Parathyroid adenoma (tissue), 2 donors: ENCODE measurements around the gene PAGE2.
"Not testable (repeated sequence)": the region's sequence is repeated elsewhere in the genome, so short reads cannot be mapped to it uniquely, and the experiment has no call there.

Source experiments
- H2AFZ ChIP-seq: fragments of 300-600 bp; sonication (generic); one replicate; pipeline ENCODE4 v1.7.0; 2017; ENCODE audit warnings: antibody characterized with exemption, mild to moderate bottlenecking
- H3K27ac ChIP-seq: fragments of 300-600 bp; sonication (generic); one replicate; pipeline ENCODE4 v1.7.0; 2017
- H3K27me3 ChIP-seq: fragments of 300-600 bp; sonication (generic); one replicate; pipeline ENCODE4 v1.7.0; 2017; ENCODE audit warnings: low read length; ENCODE audit not compliant: control insufficient read depth, insufficient read depth
- H3K36me3 ChIP-seq: fragments of 300-600 bp; sonication (generic); one replicate; pipeline ENCODE4 v1.7.0; 2017; ENCODE audit warnings: low read length; ENCODE audit not compliant: control insufficient read depth, insufficient read depth
- H3K4me1 ChIP-seq: fragments of 300-600 bp; sonication (generic); one replicate; pipeline ENCODE4 v1.7.0; 2017; ENCODE audit warnings: control low read depth
- H3K4me2 ChIP-seq: fragments of 300-600 bp; sonication (generic); one replicate; pipeline ENCODE4 v1.7.0; 2017; ENCODE audit warnings: low read length
- H3K4me3 ChIP-seq: fragments of 300-600 bp; sonication (generic); one replicate; pipeline ENCODE4 v1.7.0; 2017; ENCODE audit warnings: low read depth, low read length
- H3K79me2 ChIP-seq: fragments of 300-600 bp; sonication (generic); one replicate; pipeline ENCODE4 v1.7.0; 2017; ENCODE audit warnings: control low read depth
- H3K9ac ChIP-seq: fragments of 300-600 bp; sonication (generic); one replicate; pipeline ENCODE4 v1.7.0; 2017; ENCODE audit warnings: mild to moderate bottlenecking
- H3K9me3 ChIP-seq: fragments of 300-600 bp; sonication (generic); one replicate; pipeline ENCODE4 v1.7.0; 2017; ENCODE audit warnings: low read length; ENCODE audit not compliant: control insufficient read depth
- CTCF ChIP-seq: fragments of 300-600 bp; sonication (generic); IDR thresholded peaks from one replicate; pipeline ENCODE4 v1.7.0; 2017; ENCODE audit warnings: antibody characterized with exemption, mild to moderate bottlenecking
- donor health status: primary hyperparathyroidism.

Gene PAGE2

GRCh38 chrX:55057675-55058249 is 31.1 kb upstream of the PAGE2 start:
- H3K27me3 ChIP-seq = no peaks in the 10 kb centered on the region
- peak overlapping the region; percentile 45 for H3K4me2 ChIP-seq
- H3K4me1 ChIP-seq = no peaks in the 10 kb centered on the region
- no peaks in the 10 kb centered on the region for H3K36me3 ChIP-seq
- TF ChIP-seq CTCF = peak; percentile 73
- peak overlapping the region; percentile 54 for H2AFZ ChIP-seq
- peak overlapping the region; percentile 14 for H3K4me3 ChIP-seq
- no peaks in the 10 kb centered on the region for H3K79me2 ChIP-seq
- no peak overlapping the region for H3K9ac ChIP-seq
- no peak overlapping the region for H3K27ac ChIP-seq
- H3K9me3 ChIP-seq = no peaks in the 10 kb centered on the region

- not testable (repeated sequence) for H3K9me3 ChIP-seq, H3K4me3 ChIP-seq, H3K36me3 ChIP-seq, H3K79me2 ChIP-seq, H3K4me1 ChIP-seq, H3K9ac ChIP-seq, H3K4me2 ChIP-seq, H2AFZ ChIP-seq, H3K27me3 ChIP-seq, H3K27ac ChIP-seq
Measured at GRCh38 chrX:55067180-55067579, 21.6 kb upstream of the PAGE2 start.

- Histone ChIP-seq H3K9ac (no peak overlapping the region), H2AFZ (no peak overlapping the region), H3K79me2 (no peaks in the 10 kb centered on the region), H3K27me3 (no peaks in the 10 kb centered on the region), H3K9me3 (no peaks in the 10 kb centered on the region), H3K4me1 (no peaks in the 10 kb centered on the region), H3K4me3 (no peak overlapping the region), H3K36me3 (no peaks in the 10 kb centered on the region), H3K27ac (no peak overlapping the region), H3K4me2 (no peak overlapping the region)
- no peak for TF ChIP-seq CTCF
Measured at GRCh38 chrX:55072286-55072685, 16.5 kb upstream of the PAGE2 start.

- H3K27me3 ChIP-seq = no peaks in the 10 kb centered on the region
- H2AFZ ChIP-seq = no peak within 1 kb of the TSS
- no peak within 1 kb of the TSS for H3K27ac ChIP-seq
- no peak within 1 kb of the TSS for H3K4me2 ChIP-seq
- H3K79me2 ChIP-seq = no peaks in the 10 kb centered on the region
- H3K4me3 ChIP-seq = no peak within 1 kb of the TSS
- no peak within 1 kb of the TSS for H3K9ac ChIP-seq
- TF ChIP-seq CTCF = no peak
- H3K36me3 ChIP-seq = no peaks in the 10 kb centered on the region
- no peaks in the 10 kb centered on the region for H3K4me1 ChIP-seq
- H3K9me3 ChIP-seq = no peaks in the 10 kb centered on the region
Measured at GRCh38 chrX:55074851-55075467, 13.9 kb upstream of the PAGE2 start, which contains the start of gene PAGE2B. Gene PAGE2B, plus strand, starts transcription at chrX:55075030. Its CDS starts 1,012 bp downstream, at chrX:55076042.

- H3K27ac ChIP-seq = no peak overlapping the region
- no peak overlapping the region for H3K4me3 ChIP-seq
- no peaks in the 10 kb centered on the region for H3K36me3 ChIP-seq
- no peaks in the 10 kb centered on the region for H3K79me2 ChIP-seq
- H3K4me2 ChIP-seq = no peak overlapping the region
- H2AFZ ChIP-seq = no peak overlapping the region
- H3K9me3 ChIP-seq = no peaks in the 10 kb centered on the region
- TF ChIP-seq CTCF = no peak
- no peaks in the 10 kb centered on the region for H3K4me1 ChIP-seq
- no peaks in the 10 kb centered on the region for H3K27me3 ChIP-seq
- H3K9ac ChIP-seq = no peak overlapping the region
Measured at GRCh38 chrX:55098691-55099090, 9.9 kb downstream of the PAGE2 start.
